Central memory CD8-positive, alpha-beta T cell (primary cell): Measurements from ENCODE around the gene PLCD1.

Experiments used
- ATAC-seq: fragments of 150-1000 bp; cut with Tn5 transposase; replicated peaks from 2 replicates; pipeline ENCODE4 v1.10.0; 2022; ENCODE audit warnings: mild to moderate bottlenecking, moderate FRiP score, moderate number of reproducible peaks; ENCODE audit not compliant: poor library complexity, severe bottlenecking; ENCODE audit errors: extremely low read depth
- DNase-seq, 2 donors: peaks; one replicate each; pipeline ENCODE4 v3.0.0; 2021; ENCODE audit warnings: low spot score in 2 of 2
- H3K27ac Mint-ChIP-seq: one replicate; pipeline ENCODE4 v1.8.0; 2022; ENCODE audit warnings: low read depth, mild to moderate bottlenecking, moderate library complexity, mixed read lengths
- H3K27me3 Mint-ChIP-seq: one replicate; pipeline ENCODE4 v1.8.0; 2022; ENCODE audit warnings: mixed read lengths
- H3K36me3 Mint-ChIP-seq: one replicate; pipeline ENCODE4 v1.8.0; 2022; ENCODE audit warnings: mild to moderate bottlenecking, moderate library complexity, mixed read lengths; ENCODE audit not compliant: insufficient read depth
- H3K4me1 Mint-ChIP-seq: one replicate; pipeline ENCODE4 v1.8.0; 2022; ENCODE audit warnings: mixed read lengths
- H3K4me3 Mint-ChIP-seq: one replicate; pipeline ENCODE4 v1.8.0; 2022; ENCODE audit warnings: mild to moderate bottlenecking, moderate library complexity, mixed read lengths
- H3K9me3 Mint-ChIP-seq: one replicate; pipeline ENCODE4 v1.8.0; 2022; ENCODE audit warnings: mixed read lengths

The PLCD1 gene

GRCh38 chr3:37968199-37968598 lies 61.2 kb downstream of the PLCD1 start:
- H3K36me3 Mint-ChIP-seq = no peaks in the 10 kb centered on the region
- no peaks in the 10 kb centered on the region for H3K4me1 Mint-ChIP-seq
- no peak overlapping the region for H3K27ac Mint-ChIP-seq
- ATAC-seq (no peak), DNase-seq (no peak)
- H3K27me3 Mint-ChIP-seq = peaks cover 9% of the 10 kb centered on the region
- no peak overlapping the region for H3K4me3 Mint-ChIP-seq
- H3K9me3 Mint-ChIP-seq = no peaks in the 10 kb centered on the region

- Mint-ChIP-seq H3K4me1 (no peaks in the 10 kb centered on the region), H3K27ac (no peak overlapping the region), H3K4me3 (no peak overlapping the region), H3K36me3 (no peaks in the 10 kb centered on the region), H3K9me3 (no peaks in the 10 kb centered on the region), H3K27me3 (peaks cover 9% of the 10 kb centered on the region)
- ATAC-seq (peak; percentile 58), DNase-seq (peak in 1 of 2 donors; percentile 28)
These were observed 62.1 kb downstream of the PLCD1 start for GRCh38 chr3:37967260-37967881.

GRCh38 chr3:37964716-37965115 lies 64.7 kb downstream of the PLCD1 start:
- no peaks in the 10 kb centered on the region for H3K36me3 Mint-ChIP-seq
- H3K27me3 Mint-ChIP-seq = peaks cover 9% of the 10 kb centered on the region
- H3K9me3 Mint-ChIP-seq = no peaks in the 10 kb centered on the region
- no peaks in the 10 kb centered on the region for H3K4me1 Mint-ChIP-seq
- DNase-seq (no peak), ATAC-seq (no peak)
- H3K27ac Mint-ChIP-seq = no peak overlapping the region
- no peak overlapping the region for H3K4me3 Mint-ChIP-seq

DNA sequence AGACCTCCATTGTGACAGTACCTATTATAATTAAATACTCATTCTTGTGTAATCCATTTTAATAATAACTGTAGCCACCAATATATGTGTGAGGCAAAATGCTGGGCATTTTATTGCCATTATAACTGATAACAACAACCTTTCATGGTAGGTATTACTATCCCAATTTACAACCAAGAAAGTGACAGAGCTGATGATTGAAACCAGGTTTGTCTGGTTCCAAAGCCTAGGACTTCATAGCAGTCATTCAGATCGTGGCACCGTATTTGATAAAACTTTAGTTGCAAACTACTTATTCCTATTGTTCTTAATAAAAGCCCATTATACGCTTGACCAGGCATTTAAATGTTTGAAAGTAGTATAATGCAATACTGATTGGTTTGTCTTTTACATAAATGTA lies 65.3 kb downstream of the PLCD1 start:
- Mint-ChIP-seq H3K36me3 (no peaks in the 10 kb centered on the region), H3K4me3 (no peak overlapping the region), H3K27me3 (peaks cover 9% of the 10 kb centered on the region), H3K4me1 (no peaks in the 10 kb centered on the region), H3K27ac (no peak overlapping the region), H3K9me3 (no peaks in the 10 kb centered on the region)
- no peak for DNase-seq
- no peak for ATAC-seq

GRCh38 chr3:37963635-37964034 lies 65.8 kb downstream of the PLCD1 start:
- no peak for DNase-seq
- Mint-ChIP-seq H3K9me3 (no peaks in the 10 kb centered on the region), H3K4me3 (no peak overlapping the region), H3K27me3 (peaks cover 6% of the 10 kb centered on the region), H3K27ac (no peak overlapping the region), H3K4me1 (no peaks in the 10 kb centered on the region), H3K36me3 (no peaks in the 10 kb centered on the region)
- no peak for ATAC-seq

DNA sequence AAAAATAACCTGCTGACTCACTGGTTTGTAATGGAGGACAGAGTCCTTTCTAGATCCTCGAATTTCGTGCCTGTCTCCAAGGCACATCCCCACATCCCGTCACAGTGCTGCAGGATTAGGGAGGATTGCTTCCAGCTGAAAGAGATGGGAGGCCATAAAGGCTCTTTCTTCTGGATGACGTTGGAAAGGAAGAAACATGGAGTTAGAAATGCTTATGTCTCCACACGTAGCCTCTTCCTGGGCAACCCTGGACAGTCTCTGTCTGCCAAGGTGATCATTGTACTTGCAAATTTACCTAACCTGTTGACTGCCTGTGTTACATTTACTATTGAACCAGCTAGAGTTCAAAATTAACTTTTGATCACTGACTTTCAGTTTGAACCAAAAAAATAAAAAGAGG lies 66.4 kb downstream of the PLCD1 start:
- Mint-ChIP-seq H3K9me3 (no peaks in the 10 kb centered on the region), H3K27ac (no peak overlapping the region), H3K27me3 (no peaks in the 10 kb centered on the region), H3K36me3 (no peaks in the 10 kb centered on the region), H3K4me3 (no peak overlapping the region), H3K4me1 (no peaks in the 10 kb centered on the region)
- no peak for ATAC-seq
- DNase-seq = no peak

DNA sequence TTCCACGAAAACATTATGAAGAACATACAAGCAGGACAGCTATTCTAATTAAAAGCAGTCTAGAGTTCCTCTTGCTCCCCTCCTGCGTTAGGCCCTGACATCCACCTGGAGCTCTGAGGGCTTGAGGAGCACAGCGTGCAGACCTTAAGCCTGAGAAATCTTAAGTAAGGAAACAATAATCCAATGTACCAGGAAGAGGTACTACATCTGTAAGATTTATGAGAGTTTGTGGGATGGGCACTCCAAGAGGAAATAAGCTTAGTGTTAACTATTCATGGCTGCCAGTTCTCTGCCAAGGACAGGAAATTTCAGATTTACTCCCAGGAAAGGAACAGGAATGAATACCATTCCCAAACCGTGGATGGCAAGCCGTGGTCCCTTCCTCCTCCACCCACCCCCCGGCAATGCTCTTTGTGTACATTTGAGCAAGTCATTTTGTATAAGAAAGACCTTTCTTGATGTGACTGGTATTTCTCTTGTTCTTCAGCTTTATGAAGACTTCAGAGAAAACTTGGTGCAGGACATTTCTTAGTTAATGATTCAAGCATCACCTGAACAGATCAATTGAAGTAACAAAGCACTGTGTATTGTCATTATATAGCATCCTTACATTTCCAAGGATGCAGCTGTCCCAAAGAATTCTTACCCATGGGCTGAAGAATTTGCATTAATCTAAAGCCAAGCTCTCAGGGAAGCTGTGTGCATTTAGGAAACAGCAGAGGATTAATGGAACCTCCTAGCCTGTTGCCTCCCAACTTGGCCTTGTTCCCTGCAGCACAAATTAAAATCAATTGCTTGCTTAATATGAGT lies 67.6 kb downstream of the PLCD1 start:
- no peaks in the 10 kb centered on the region for H3K27me3 Mint-ChIP-seq
- H3K27ac Mint-ChIP-seq = no peak overlapping the region
- no peak for DNase-seq
- no peaks in the 10 kb centered on the region for H3K9me3 Mint-ChIP-seq
- H3K4me1 Mint-ChIP-seq = peaks cover 9% of the 10 kb centered on the region
- H3K36me3 Mint-ChIP-seq = peaks cover 2% of the 10 kb centered on the region
- H3K4me3 Mint-ChIP-seq = no peak overlapping the region
- ATAC-seq = no peak

DNA sequence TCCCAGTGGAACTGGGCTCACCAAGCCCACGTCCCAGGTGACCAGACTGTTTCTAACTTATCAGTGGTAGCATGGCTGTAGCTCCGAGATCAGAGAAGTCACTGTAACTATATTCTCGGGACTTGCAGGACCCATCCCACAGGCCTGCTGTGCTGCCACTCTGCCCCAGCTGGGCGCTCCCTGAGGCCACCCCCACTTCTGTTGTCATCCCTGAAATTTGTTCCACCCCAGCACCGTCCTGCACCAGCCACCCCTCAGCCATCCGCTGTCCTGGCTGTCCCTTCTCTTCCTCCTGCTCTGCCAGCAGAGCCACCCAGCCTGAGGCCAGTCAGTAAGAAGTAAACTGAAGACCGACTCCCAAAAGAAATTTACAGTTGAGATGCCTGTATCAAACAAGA lies 71.9 kb downstream of the PLCD1 start:
- Mint-ChIP-seq H3K4me3 (no peak overlapping the region), H3K27me3 (no peaks in the 10 kb centered on the region), H3K4me1 (peaks cover 9% of the 10 kb centered on the region), H3K36me3 (peaks cover 2% of the 10 kb centered on the region), H3K27ac (peak overlapping the region; percentile 64), H3K9me3 (no peaks in the 10 kb centered on the region)
- no peak for ATAC-seq
- DNase-seq = no peak
